ENCODE results near the gene CEP112. TPM values are rescaled to one million over a fixed set of nuclear protein-coding genes. Genes with fewer than 3 reads are reported as not detected.

The CEP112 gene
- total and polyA plus RNA-seq, 10 of the 15 experiments (the other 5 are each of a cell fraction or from before 2014, with no cell fraction given): 0.11 to 3.8 (median 0.32) TPM; not detected in 1

DNA sequence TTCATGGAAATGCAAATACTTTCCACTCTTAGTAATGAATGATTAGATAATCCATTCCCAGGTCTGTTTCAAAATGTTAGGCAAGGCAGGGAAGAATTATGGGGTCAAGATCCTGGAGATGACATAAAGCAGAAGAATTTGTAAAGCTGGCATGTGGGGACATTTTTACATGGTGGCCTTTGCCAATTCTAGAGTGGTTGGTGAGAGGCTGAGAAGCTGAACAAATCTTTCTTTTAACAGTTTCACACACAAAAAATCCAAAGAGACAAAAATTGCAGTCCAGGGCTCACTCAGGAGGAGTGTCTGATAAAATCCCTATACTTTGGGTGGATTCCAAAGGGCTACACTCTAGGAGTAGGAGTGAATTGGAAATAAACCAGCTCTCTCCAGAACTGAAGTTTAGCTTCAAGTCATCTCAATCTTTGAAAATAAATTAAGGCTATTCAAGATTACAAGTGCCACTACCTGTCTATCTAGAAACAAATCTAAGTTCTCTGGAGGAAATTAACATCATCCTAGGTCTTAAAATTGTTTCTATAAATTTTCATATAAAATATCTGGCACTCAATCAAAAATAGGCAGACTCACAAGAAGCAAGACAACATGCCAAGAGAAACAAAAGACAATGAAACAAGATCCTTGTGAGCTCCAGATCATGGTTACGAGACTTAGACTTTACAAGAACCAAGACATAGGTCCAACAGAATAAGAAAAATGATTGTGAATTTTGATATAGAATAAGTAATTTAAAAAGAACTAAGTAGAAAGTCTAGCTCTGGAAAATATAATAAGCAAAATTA lies 517.5 kb downstream of the CEP112 start:
- RAD21 ChIA-PET (ENCODE audit: unreplicated experiment): no interaction called here
- Histone ChIP-seq H2AFZ (ENCODE audit: control insufficient read depth, low read depth, low read length) (no peak overlapping the region), H3K9ac (ENCODE audit: control insufficient read depth, insufficient read depth, low read length) (no peak overlapping the region), H3K79me2 (ENCODE audit: control insufficient read depth, insufficient read depth, low read length) (no peaks in the 10 kb centered on the region), H4K20me1 (ENCODE audit: control insufficient read depth, insufficient read depth) (no peaks in the 10 kb centered on the region), H3K27me3 (replicated peaks in 1 of 2; ENCODE audit: control insufficient read depth in 2 of 2, insufficient read depth in 2 of 2, low read length in 1 of 2) (no peaks in the 10 kb centered on the region), H3K4me1 (ENCODE audit: control insufficient read depth, insufficient read depth, low read length) (no peaks in the 10 kb centered on the region), H3K4me2 (ENCODE audit: control insufficient read depth, insufficient read depth) (no peak overlapping the region), H3K27ac (ENCODE audit: control insufficient read depth, insufficient read depth) (no peak overlapping the region), H3K9me3 (replicated peaks; ENCODE audit: control insufficient read depth, insufficient read depth, low read length) (no peaks in the 10 kb centered on the region), H3K4me3 (no peak overlapping the region), H3K36me3 (ENCODE audit: control insufficient read depth in 2 of 2, insufficient read depth in 2 of 2, low read length in 1 of 2) (no peaks in the 10 kb centered on the region)
- ATAC-seq: no peak
- SMC1A ChIA-PET (ENCODE audit: uncharacterized antibody, unreplicated experiment): interaction anchor here (0.8 kb wide), 1 partner anchor 9 kb away, joined by 3 read pairs; no protein-coding TSS in a partner anchor
- WGBS (ENCODE audit: insufficient coverage, insufficient replicate concordance, low lambda C conversion rate, missing lambda C conversion rate): 73% methylated on average over 1 of the region's 1 CpG
- POLR2A ChIA-PET: interaction anchor here (1.0 kb wide), 1 partner anchor 11 kb away, joined by 3 read pairs; no protein-coding TSS in a partner anchor
- no peak for TF ChIP-seq WRNIP1 (IDR thresholded peaks at IDR 0.05; ENCODE audit: borderline replicate concordance, low read depth, low read length)
- no peak for TF ChIP-seq FOS (IDR thresholded peaks at IDR 0.05; ENCODE audit: borderline replicate concordance, extremely low read depth, insufficient read length)
- TF ChIP-seq ZBTB4 (CRISPR knock-in tag; IDR thresholded peaks at IDR 0.05): no peak
- TF ChIP-seq HDAC6 (IDR thresholded peaks at IDR 0.05; ENCODE audit: unreplicated experiment): no peak
- TF ChIP-seq PML (IDR thresholded peaks at IDR 0.05; ENCODE audit: low read length): no peak
- no peak for TF ChIP-seq NFXL1 (IDR thresholded peaks at IDR 0.05; ENCODE audit: borderline replicate concordance)
- no peak for TF ChIP-seq PAX5 (IDR thresholded peaks at IDR 0.05; ENCODE audit: borderline replicate concordance, low read depth, low read length)
- TF ChIP-seq SREBF1 (IDR thresholded peaks at IDR 0.05; ENCODE audit: low read length): no peak
- no peak for TF ChIP-seq LARP7 (IDR thresholded peaks at IDR 0.05)
- TF ChIP-seq ETV6 (conservative IDR thresholded peaks at IDR 0.05 in 1 of 2, IDR thresholded peaks at IDR 0.05 in 1 of 2; ENCODE audit: borderline replicate concordance in 1 of 2, low read depth in 1 of 2): no peak
- TF ChIP-seq, protein P1, sequence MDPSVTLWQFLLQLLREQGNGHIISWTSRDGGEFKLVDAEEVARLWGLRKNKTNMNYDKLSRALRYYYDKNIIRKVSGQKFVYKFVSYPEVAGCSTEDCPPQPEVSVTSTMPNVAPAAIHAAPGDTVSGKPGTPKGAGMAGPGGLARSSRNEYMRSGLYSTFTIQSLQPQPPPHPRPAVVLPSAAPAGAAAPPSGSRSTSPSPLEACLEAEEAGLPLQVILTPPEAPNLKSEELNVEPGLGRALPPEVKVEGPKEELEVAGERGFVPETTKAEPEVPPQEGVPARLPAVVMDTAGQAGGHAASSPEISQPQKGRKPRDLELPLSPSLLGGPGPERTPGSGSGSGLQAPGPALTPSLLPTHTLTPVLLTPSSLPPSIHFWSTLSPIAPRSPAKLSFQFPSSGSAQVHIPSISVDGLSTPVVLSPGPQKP (IDR thresholded peaks at IDR 0.05; ENCODE audit: low read depth, low read length): no peak
- BruUV-seq (replicated peaks): no TSS peak
- in situ Hi-C loops (cut with MboI): no loop called here
- no peak for DNase-seq (ENCODE audit: low read depth, low spot score)
- FAIRE-seq: no peak
- intact Hi-C loops (cut with micrococcal nuclease; ENCODE audit: unreplicated experiment): no loop called here
- CTCF ChIA-PET: interaction anchor here (0.6 to 1.3 kb wide), 2 partner anchors 10 to 21 kb away, joined by 3 read pairs; no protein-coding TSS in a partner anchor

Data from GM12878 (cell line).